WTC11 (cell line): Measurements from ENCODE around the gene TMED1. TPM values are rescaled to one million over a fixed set of nuclear protein-coding genes. Genes with fewer than 3 reads are reported as not detected.

ENCODE experiments used
- ATAC-seq: fragments of 200-7000 bp; cut with Tn5 transposase; 2 replicates; pipeline ENCODE4 v1.10.0; 2021; ENCODE audit warnings: mild to moderate bottlenecking, moderate library complexity
- CTCF ChIA-PET: fragments of 300-600 bp; sonication (Branson Sonifier 250); formaldehyde crosslinking; loops from one replicate; lab custom pipeline; 2021; ENCODE audit warnings: antibody characterized with exemption; lab: Charles Lee
- POLR2A ChIA-PET: fragments of 350-600 bp; sonication (Branson Sonifier 250); formaldehyde crosslinking; loops from one replicate; lab custom pipeline; 2021; ENCODE audit warnings: antibody characterized with exemption; lab: Charles Lee
- DNase-seq: peaks from one replicate; pipeline ENCODE4 v3.0.0; 2021; ENCODE audit warnings: low spot score
- H3K27ac Mint-ChIP-seq: 2 replicates; pipeline ENCODE4 v1.8.0; 2021; ENCODE audit warnings: mixed read lengths
- H3K27me3 Mint-ChIP-seq: 2 replicates; pipeline ENCODE4 v1.8.0; 2021; ENCODE audit warnings: low read depth, mild to moderate bottlenecking, moderate library complexity, mixed read lengths
- H3K36me3 Mint-ChIP-seq: 2 replicates; pipeline ENCODE4 v1.8.0; 2021; ENCODE audit warnings: mixed read lengths
- H3K4me1 Mint-ChIP-seq: 2 replicates; pipeline ENCODE4 v1.8.0; 2022; ENCODE audit warnings: mixed read lengths
- H3K4me3 Mint-ChIP-seq: 2 replicates; pipeline ENCODE4 v1.8.0; 2021; ENCODE audit warnings: mild to moderate bottlenecking, moderate library complexity, mixed read lengths
- H3K9me3 Mint-ChIP-seq: 2 replicates; pipeline ENCODE4 v1.8.0; 2021; ENCODE audit warnings: mixed read lengths
- CREB1 ChIP-seq: sonication (generic); formaldehyde crosslinking; IDR thresholded peaks from 2 replicates; pipeline ENCODE4 v1.8.0; 2023; ENCODE audit warnings: mild to moderate bottlenecking, missing genetic modification reagents
- FOXK1 ChIP-seq: sonication (generic); formaldehyde crosslinking; IDR thresholded peaks from 2 replicates; pipeline ENCODE4 v1.8.0; 2022; ENCODE audit warnings: mild to moderate bottlenecking, moderate library complexity, missing genetic modification reagents
- GRHL2 ChIP-seq: fragments of 250-450 bp; sonication (Bioruptor Pico); IDR thresholded peaks from 2 replicates; pipeline ENCODE4 v1.8.0; 2022; ENCODE audit warnings: mild to moderate bottlenecking, moderate library complexity; ENCODE audit not compliant: insufficient replicate concordance, severe bottlenecking
- GTF2I ChIP-seq: fragments of 250-450 bp; sonication (Bioruptor Pico); conservative IDR thresholded peaks from 2 replicates; pipeline ENCODE4 v1.4.0; 2021; ENCODE audit warnings: mild to moderate bottlenecking
- IRF1 ChIP-seq: sonication (generic); formaldehyde crosslinking; IDR thresholded peaks from 2 replicates; pipeline ENCODE4 v1.8.0; 2023; ENCODE audit warnings: missing genetic modification reagents
- IRF2 ChIP-seq: sonication (generic); formaldehyde crosslinking; IDR thresholded peaks from 2 replicates; pipeline ENCODE4 v1.8.0; 2022; ENCODE audit warnings: low read depth, missing genetic modification reagents, borderline replicate concordance
- MYBL2 ChIP-seq: sonication (generic); formaldehyde crosslinking; IDR thresholded peaks from 2 replicates; pipeline ENCODE4 v1.8.1; 2023; ENCODE audit warnings: mild to moderate bottlenecking, moderate library complexity, missing genetic modification reagents
- NR1H2 ChIP-seq: sonication (generic); formaldehyde crosslinking; IDR thresholded peaks from 2 replicates; pipeline ENCODE4 v1.9.0; 2021; ENCODE audit warnings: mild to moderate bottlenecking, moderate library complexity, missing genetic modification reagents
- PRDM15 ChIP-seq: sonication (generic); formaldehyde crosslinking; IDR thresholded peaks from 2 replicates; pipeline ENCODE4 v1.8.0; 2022; ENCODE audit warnings: missing genetic modification reagents
- PREB ChIP-seq: sonication (generic); formaldehyde crosslinking; IDR thresholded peaks from 2 replicates; pipeline ENCODE4 v1.8.1; 2022; ENCODE audit warnings: mild to moderate bottlenecking, missing genetic modification reagents, moderate library complexity, borderline replicate concordance
- TEAD4 ChIP-seq: sonication (generic); formaldehyde crosslinking; IDR thresholded peaks from 2 replicates; pipeline ENCODE4 v1.8.0; 2022; ENCODE audit warnings: mild to moderate bottlenecking, missing genetic modification reagents
- USF1 ChIP-seq: sonication (generic); formaldehyde crosslinking; IDR thresholded peaks from 2 replicates; pipeline ENCODE4 v1.8.0; 2022; ENCODE audit warnings: mild to moderate bottlenecking, missing genetic modification reagents
- ZNF317 ChIP-seq: sonication (generic); formaldehyde crosslinking; IDR thresholded peaks from 2 replicates; pipeline ENCODE4 v1.8.1; 2023; ENCODE audit warnings: low read depth, mild to moderate bottlenecking, moderate library complexity, missing genetic modification reagents, borderline replicate concordance
- total RNA-seq: library from RNA; stranded (reverse); gene quantifications from 3 replicates; pipeline ENCODE4 v1.2.3, GENCODE V29; 2021
- TF ChIP-seq, protein P1 (sequence below): sonication (generic); formaldehyde crosslinking; IDR thresholded peaks from 2 replicates; pipeline ENCODE4 v1.8.1; 2023; ENCODE audit warnings: mild to moderate bottlenecking, missing genetic modification reagents
- TF ChIP-seq, protein P2 (sequence below): sonication (generic); formaldehyde crosslinking; IDR thresholded peaks from 2 replicates; pipeline ENCODE4 v1.8.1; 2022; ENCODE audit warnings: low read depth, missing genetic modification reagents, borderline replicate concordance
- TF ChIP-seq, protein P3 (sequence below): fragments of 200-600 bp; IDR thresholded peaks from 2 replicates; pipeline ENCODE4 v1.8.0; 2022; ENCODE audit warnings: antibody characterized with exemption
- TF ChIP-seq, protein P4 (sequence below): fragments of 250-450 bp; sonication (Bioruptor Pico); conservative IDR thresholded peaks from 2 replicates; pipeline ENCODE4 v1.9.0; 2021; ENCODE audit warnings: mild to moderate bottlenecking
- TF ChIP-seq, protein P5 (sequence below): sonication (generic); formaldehyde crosslinking; IDR thresholded peaks from 2 replicates; pipeline ENCODE4 v1.8.0; 2023; ENCODE audit warnings: mild to moderate bottlenecking, missing genetic modification reagents
- TF ChIP-seq, protein P6 (sequence below): fragments of 250-450 bp; sonication (Bioruptor Pico); IDR thresholded peaks from 2 replicates; pipeline ENCODE4 v1.9.0; 2021; ENCODE audit warnings: moderate library complexity, mild to moderate bottlenecking, inconsistent platforms, borderline replicate concordance

TMED1 gene
- total RNA-seq, 1 experiment from 2014 or later: 28.5 TPM

DNA sequence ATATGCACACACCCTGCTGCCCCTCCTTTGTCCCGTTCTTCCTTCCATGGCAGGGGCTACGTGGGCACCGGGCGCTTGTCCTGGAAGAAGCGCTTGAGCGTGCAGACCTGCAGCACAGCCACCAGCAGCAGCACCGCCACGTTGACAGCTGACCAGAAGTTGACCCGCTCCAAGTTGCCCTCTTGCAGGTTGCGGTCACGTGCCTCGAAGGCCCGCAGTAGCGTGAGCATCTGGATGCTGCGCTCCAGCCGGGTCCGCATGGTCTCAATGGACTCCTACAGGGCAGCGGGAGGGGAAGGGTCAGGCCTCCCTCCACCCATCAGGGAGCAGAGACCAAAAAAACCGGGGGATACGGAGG lies 3.1 kb downstream of the TMED1 start:
- POLR2A ChIA-PET: no interaction called here
- Mint-ChIP-seq H3K9me3 (peaks cover 10% of the 10 kb centered on the region), H3K27ac (no peak overlapping the region), H3K36me3 (peaks cover 12% of the 10 kb centered on the region; the same call in 1 of the 2 replicates), H3K4me3 (no peak overlapping the region), H3K27me3 (peaks cover 16% of the 10 kb centered on the region), H3K4me1 (peaks cover 10% of the 10 kb centered on the region)
- no peak for ATAC-seq
- CTCF ChIA-PET: interaction anchor here (1.1 kb wide), 1 partner anchor 31 kb away, joined by 4 read pairs; no protein-coding TSS in a partner anchor
- no peak for DNase-seq
- TF ChIP-seq CREB1 (CRISPR knock-in tag) (no peak), ZNF317 (CRISPR knock-in tag) (no peak), USF1 (CRISPR knock-in tag) (no peak), IRF1 (no peak), TEAD4 (CRISPR knock-in tag) (no peak), FOXK1 (no peak), IRF2 (CRISPR knock-in tag) (no peak), GRHL2 (CRISPR knock-in tag) (no peak), PRDM15 (CRISPR knock-in tag) (no peak), NR1H2 (CRISPR knock-in tag) (no peak), MYBL2 (CRISPR knock-in tag) (no peak), GTF2I (CRISPR knock-in tag) (no peak), PREB (CRISPR knock-in tag) (no peak)
- TF ChIP-seq, protein P1, sequence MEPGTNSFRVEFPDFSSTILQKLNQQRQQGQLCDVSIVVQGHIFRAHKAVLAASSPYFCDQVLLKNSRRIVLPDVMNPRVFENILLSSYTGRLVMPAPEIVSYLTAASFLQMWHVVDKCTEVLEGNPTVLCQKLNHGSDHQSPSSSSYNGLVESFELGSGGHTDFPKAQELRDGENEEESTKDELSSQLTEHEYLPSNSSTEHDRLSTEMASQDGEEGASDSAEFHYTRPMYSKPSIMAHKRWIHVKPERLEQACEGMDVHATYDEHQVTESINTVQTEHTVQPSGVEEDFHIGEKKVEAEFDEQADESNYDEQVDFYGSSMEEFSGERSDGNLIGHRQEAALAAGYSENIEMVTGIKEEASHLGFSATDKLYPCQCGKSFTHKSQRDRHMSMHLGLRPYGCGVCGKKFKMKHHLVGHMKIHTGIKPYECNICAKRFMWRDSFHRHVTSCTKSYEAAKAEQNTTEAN (CRISPR knock-in tag): no peak
- TF ChIP-seq, protein P2, sequence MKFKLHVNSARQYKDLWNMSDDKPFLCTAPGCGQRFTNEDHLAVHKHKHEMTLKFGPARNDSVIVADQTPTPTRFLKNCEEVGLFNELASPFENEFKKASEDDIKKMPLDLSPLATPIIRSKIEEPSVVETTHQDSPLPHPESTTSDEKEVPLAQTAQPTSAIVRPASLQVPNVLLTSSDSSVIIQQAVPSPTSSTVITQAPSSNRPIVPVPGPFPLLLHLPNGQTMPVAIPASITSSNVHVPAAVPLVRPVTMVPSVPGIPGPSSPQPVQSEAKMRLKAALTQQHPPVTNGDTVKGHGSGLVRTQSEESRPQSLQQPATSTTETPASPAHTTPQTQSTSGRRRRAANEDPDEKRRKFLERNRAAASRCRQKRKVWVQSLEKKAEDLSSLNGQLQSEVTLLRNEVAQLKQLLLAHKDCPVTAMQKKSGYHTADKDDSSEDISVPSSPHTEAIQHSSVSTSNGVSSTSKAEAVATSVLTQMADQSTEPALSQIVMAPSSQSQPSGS (CRISPR knock-in tag): no peak
- TF ChIP-seq, protein P3, sequence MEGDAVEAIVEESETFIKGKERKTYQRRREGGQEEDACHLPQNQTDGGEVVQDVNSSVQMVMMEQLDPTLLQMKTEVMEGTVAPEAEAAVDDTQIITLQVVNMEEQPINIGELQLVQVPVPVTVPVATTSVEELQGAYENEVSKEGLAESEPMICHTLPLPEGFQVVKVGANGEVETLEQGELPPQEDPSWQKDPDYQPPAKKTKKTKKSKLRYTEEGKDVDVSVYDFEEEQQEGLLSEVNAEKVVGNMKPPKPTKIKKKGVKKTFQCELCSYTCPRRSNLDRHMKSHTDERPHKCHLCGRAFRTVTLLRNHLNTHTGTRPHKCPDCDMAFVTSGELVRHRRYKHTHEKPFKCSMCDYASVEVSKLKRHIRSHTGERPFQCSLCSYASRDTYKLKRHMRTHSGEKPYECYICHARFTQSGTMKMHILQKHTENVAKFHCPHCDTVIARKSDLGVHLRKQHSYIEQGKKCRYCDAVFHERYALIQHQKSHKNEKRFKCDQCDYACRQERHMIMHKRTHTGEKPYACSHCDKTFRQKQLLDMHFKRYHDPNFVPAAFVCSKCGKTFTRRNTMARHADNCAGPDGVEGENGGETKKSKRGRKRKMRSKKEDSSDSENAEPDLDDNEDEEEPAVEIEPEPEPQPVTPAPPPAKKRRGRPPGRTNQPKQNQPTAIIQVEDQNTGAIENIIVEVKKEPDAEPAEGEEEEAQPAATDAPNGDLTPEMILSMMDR: no peak
- TF ChIP-seq, protein P4, sequence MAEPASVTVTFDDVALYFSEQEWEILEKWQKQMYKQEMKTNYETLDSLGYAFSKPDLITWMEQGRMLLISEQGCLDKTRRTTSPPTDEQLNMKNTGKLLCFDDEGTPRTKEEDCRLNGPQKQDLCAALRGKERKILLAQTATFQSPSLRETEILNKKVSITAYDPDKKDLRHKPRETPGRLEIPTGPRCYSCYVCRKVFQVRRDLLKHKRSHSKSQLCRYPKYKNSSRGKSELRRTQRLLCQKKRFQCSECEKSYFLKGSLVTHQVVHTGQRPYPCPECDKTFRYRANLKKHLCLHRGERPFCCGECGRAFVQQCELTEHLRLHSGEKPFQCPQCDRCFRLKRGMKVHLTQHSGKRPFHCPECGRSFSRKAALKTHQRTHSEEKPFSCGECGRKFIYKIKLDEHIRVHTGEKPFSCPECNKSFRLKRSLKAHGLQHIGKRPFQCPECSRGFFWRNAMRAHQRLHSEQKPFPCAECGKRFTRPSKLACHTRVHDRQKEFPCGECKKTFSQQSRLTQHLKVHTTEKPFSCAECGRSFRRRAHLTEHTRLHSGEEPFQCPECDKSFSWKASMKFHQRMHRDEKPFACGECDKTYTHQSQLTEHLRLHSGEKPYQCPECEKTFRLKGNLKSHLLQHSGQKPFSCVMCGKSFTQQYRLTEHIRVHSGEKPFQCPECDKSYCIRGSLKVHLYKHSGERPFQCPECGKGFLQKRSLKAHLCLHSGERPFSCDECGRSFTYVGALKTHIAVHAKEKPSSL: no peak
- TF ChIP-seq, protein P5, sequence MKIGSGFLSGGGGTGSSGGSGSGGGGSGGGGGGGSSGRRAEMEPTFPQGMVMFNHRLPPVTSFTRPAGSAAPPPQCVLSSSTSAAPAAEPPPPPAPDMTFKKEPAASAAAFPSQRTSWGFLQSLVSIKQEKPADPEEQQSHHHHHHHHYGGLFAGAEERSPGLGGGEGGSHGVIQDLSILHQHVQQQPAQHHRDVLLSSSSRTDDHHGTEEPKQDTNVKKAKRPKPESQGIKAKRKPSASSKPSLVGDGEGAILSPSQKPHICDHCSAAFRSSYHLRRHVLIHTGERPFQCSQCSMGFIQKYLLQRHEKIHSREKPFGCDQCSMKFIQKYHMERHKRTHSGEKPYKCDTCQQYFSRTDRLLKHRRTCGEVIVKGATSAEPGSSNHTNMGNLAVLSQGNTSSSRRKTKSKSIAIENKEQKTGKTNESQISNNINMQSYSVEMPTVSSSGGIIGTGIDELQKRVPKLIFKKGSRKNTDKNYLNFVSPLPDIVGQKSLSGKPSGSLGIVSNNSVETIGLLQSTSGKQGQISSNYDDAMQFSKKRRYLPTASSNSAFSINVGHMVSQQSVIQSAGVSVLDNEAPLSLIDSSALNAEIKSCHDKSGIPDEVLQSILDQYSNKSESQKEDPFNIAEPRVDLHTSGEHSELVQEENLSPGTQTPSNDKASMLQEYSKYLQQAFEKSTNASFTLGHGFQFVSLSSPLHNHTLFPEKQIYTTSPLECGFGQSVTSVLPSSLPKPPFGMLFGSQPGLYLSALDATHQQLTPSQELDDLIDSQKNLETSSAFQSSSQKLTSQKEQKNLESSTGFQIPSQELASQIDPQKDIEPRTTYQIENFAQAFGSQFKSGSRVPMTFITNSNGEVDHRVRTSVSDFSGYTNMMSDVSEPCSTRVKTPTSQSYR (CRISPR knock-in tag): no peak
- TF ChIP-seq, protein P6, sequence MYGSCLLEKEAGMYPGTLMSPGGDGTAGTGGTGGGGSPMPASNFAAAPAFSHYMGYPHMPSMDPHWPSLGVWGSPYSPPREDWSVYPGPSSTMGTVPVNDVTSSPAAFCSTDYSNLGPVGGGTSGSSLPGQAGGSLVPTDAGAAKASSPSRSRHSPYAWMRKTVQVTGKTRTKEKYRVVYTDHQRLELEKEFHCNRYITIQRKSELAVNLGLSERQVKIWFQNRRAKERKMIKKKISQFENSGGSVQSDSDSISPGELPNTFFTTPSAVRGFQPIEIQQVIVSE (CRISPR knock-in tag): no peak
